HFF-Myc (cell line): ENCODE results near the gene CAMK2B.

Source experiments
- DNase-seq: peaks from one replicate; pipeline ENCODE4 v3.0.0-alpha.2; 2011; ENCODE audit warnings: low read depth; ENCODE audit errors: extremely low read depth
- H3K4me3 ChIP-seq: replicated peaks from 2 replicates; pipeline ENCODE4 v1.5.1; 2011; ENCODE audit warnings: low read depth, mild to moderate bottlenecking, control low read depth, low read length
- CTCF ChIP-seq: IDR thresholded peaks from 2 replicates; pipeline ENCODE4 v1.5.1; 2012; ENCODE audit warnings: mild to moderate bottlenecking, low read depth, low read length, control low read depth; ENCODE audit errors: missing control alignments

The CAMK2B gene

GRCh38 chr7:44258423-44258760 lies 67.0 kb downstream of the CAMK2B start:
- no peak for TF ChIP-seq CTCF
- DNase-seq = no peak
- no peak overlapping the region for H3K4me3 ChIP-seq

- no peak for TF ChIP-seq CTCF
- peak; percentile 77 for DNase-seq
- no peak overlapping the region for H3K4me3 ChIP-seq
Observed at GRCh38 chr7:44257618-44258422, 67.6 kb downstream of the CAMK2B start.

- TF ChIP-seq CTCF = no peak
- no peak overlapping the region for H3K4me3 ChIP-seq
- DNase-seq = no peak
Observed at GRCh38 chr7:44257213-44257612, 68.2 kb downstream of the CAMK2B start.

GRCh38 chr7:44256459-44256858 lies 68.9 kb downstream of the CAMK2B start:
- TF ChIP-seq CTCF = no peak
- DNase-seq = no peak
- no peak overlapping the region for H3K4me3 ChIP-seq

GRCh38 chr7:44251881-44252280 lies 73.5 kb downstream of the CAMK2B start:
- H3K4me3 ChIP-seq = no peak overlapping the region
- no peak for TF ChIP-seq CTCF
- DNase-seq = no peak

- no peak for DNase-seq
Observed at GRCh38 chr7:44251269-44251668, 74.1 kb downstream of the CAMK2B start.

More at GRCh38 chr7:44251269-44251668, 74.1 kb downstream of the CAMK2B start:
- H3K4me3 ChIP-seq = no peak overlapping the region
- no peak for TF ChIP-seq CTCF
